Heart left ventricle (tissue), 13 donors: ENCODE results near the gene RAB19.

ENCODE experiments used
- POLR2A ChIP-seq, 2 donors: fragments of 450-650 bp; IDR thresholded peaks; one replicate each; pipeline ENCODE4 v1.6.1; 2017; ENCODE audit warnings: antibody characterized with exemption in 2 of 2, mild to moderate bottlenecking in 2 of 2, moderate library complexity in 2 of 2
- TF ChIP-seq, protein P1 (sequence below), 12 donors: fragments of 200-600 bp; sonication (generic) in 4 of 12; IDR thresholded peaks; one replicate each; pipeline versions ENCODE4 v1.5.0 to v1.8.0; 2018 to 2022; ENCODE audit warnings: antibody characterized with exemption in 12 of 12, mild to moderate bottlenecking in 5 of 12
- donor health status: ischemic (EF 13 %, LVEDD 7.1; RV severe dilation, severe dysfunction).
- donor health status: DM: no; HTN: yes; CAD: no.
- donor health status: DM: no; HTN: no; CAD: no.
- donor health status: ischemic (EF 25% LVEDD 6.9; RV normal size, moderate dysfunction).
- donor health status: ischemic (EF 25% LVEDD 5.7; RV mildly dilated, moderate dysfunction).
- donor health status: ischemic (EF 35%, LVEDD 5.7; RV mildly dilated, moderate dysfunction).
- donor health status: nonischemic (EF 11% LVEDD 7.7; RV severe dilation, severe dysfunction).
- donor health status: DM: yes; HTN: yes; CAD: no.
- donor health status: PGD.
- donor health status: ischemic (EF 29% LVEDD 5.4; RV normal size, mild dysfunction).
- donor health status: nonischemic (EF 23%, LVEDD 6.1; RV moderate dilation, normal function).

GRCh38 chr7:140418653-140419052 lies 14.8 kb downstream of the RAB19 start:
- TF ChIP-seq, protein P1, sequence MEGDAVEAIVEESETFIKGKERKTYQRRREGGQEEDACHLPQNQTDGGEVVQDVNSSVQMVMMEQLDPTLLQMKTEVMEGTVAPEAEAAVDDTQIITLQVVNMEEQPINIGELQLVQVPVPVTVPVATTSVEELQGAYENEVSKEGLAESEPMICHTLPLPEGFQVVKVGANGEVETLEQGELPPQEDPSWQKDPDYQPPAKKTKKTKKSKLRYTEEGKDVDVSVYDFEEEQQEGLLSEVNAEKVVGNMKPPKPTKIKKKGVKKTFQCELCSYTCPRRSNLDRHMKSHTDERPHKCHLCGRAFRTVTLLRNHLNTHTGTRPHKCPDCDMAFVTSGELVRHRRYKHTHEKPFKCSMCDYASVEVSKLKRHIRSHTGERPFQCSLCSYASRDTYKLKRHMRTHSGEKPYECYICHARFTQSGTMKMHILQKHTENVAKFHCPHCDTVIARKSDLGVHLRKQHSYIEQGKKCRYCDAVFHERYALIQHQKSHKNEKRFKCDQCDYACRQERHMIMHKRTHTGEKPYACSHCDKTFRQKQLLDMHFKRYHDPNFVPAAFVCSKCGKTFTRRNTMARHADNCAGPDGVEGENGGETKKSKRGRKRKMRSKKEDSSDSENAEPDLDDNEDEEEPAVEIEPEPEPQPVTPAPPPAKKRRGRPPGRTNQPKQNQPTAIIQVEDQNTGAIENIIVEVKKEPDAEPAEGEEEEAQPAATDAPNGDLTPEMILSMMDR (IDR thresholded peaks at IDR 0.05) = no peak
- no peak for TF ChIP-seq POLR2A (IDR thresholded peaks at IDR 0.05)
